T-helper 17 cell (primary cell): ENCODE measurements around the gene RPL10. TPM values are rescaled to one million over a fixed set of nuclear protein-coding genes. Genes with fewer than 3 reads are reported as not detected.
"Not testable (repeated sequence)": the region's sequence is repeated elsewhere in the genome, so short reads cannot be mapped to it uniquely, and the experiment has no call there.

Source experiments
- ATAC-seq: fragments of 150-1000 bp; cut with Tn5 transposase; 2 replicates; pipeline ENCODE4 v1.10.0; 2021; ENCODE audit warnings: mild to moderate bottlenecking, moderate library complexity
- DNase-seq, 3 donors: peaks; one replicate each; pipeline versions ENCODE4 v3.0.0 to v3.0.0-alpha.2; 2020 to 2021
- H3K9me3 ChIP-seq: one replicate; pipeline ENCODE4 v1.7.0; 2013; ENCODE audit warnings: low read length, mild to moderate bottlenecking; ENCODE audit not compliant: control insufficient read depth, poor library complexity, severe bottlenecking
- H3K27ac Mint-ChIP-seq: one replicate; pipeline ENCODE4 v1.8.0; 2022; ENCODE audit warnings: mild to moderate bottlenecking, moderate library complexity, mixed read lengths
- H3K27me3 Mint-ChIP-seq: one replicate; pipeline ENCODE4 v1.8.0; 2022; ENCODE audit warnings: mixed read lengths
- H3K36me3 Mint-ChIP-seq: one replicate; pipeline ENCODE4 v1.8.0; 2022; ENCODE audit warnings: low read depth, mixed read lengths
- H3K4me1 Mint-ChIP-seq: one replicate; pipeline ENCODE4 v1.8.0; 2022; ENCODE audit warnings: mild to moderate bottlenecking, mixed read lengths
- H3K4me3 Mint-ChIP-seq: one replicate; pipeline ENCODE4 v1.8.0; 2022; ENCODE audit warnings: mild to moderate bottlenecking, moderate library complexity, mixed read lengths
- total RNA-seq, 4 donors: library from RNA in 2 of 4; stranded (reverse) in 2 of 4; gene quantifications; one replicate each; pipeline ENCODE4 v1.2.3 and lab custom pipeline; 2022 to 2026

RPL10 gene
- total RNA-seq, 2 donors from 2014 or later = 4,596 to 4,820 TPM

- not testable (repeated sequence) for DNase-seq, H3K4me1 Mint-ChIP-seq, H3K36me3 Mint-ChIP-seq, H3K27me3 Mint-ChIP-seq, H3K9me3 ChIP-seq, H3K27ac Mint-ChIP-seq, H3K4me3 Mint-ChIP-seq
- ATAC-seq = peak; percentile 9
These were observed 9.5 kb upstream of the RPL10 start for GRCh38 chrX:154388649-154389048.

GRCh38 chrX:154389812-154390747 lies 8.1 kb upstream of the RPL10 start:
- DNase-seq, H3K27me3 Mint-ChIP-seq, H3K36me3 Mint-ChIP-seq, H3K4me3 Mint-ChIP-seq, H3K4me1 Mint-ChIP-seq, H3K9me3 ChIP-seq, H3K27ac Mint-ChIP-seq: not testable (repeated sequence)
- peak; percentile 73 for ATAC-seq

- not testable (repeated sequence) for H3K9me3 ChIP-seq, H3K27me3 Mint-ChIP-seq, H3K27ac Mint-ChIP-seq, DNase-seq, ATAC-seq, H3K36me3 Mint-ChIP-seq, H3K4me3 Mint-ChIP-seq
- H3K4me1 Mint-ChIP-seq = peaks cover 17% of the 10 kb centered on the region
These were observed 1.8 kb upstream of the RPL10 start for GRCh38 chrX:154396363-154396762.

- Mint-ChIP-seq H3K27ac (peak overlapping the region; percentile 100), H3K4me1 (peaks cover 17% of the 10 kb centered on the region), H3K4me3 (peak overlapping the region; percentile 99), H3K27me3 (no peaks in the 10 kb centered on the region), H3K36me3 (peaks cover 7% of the 10 kb centered on the region)
- DNase-seq = peak in 2 of 3 donors; percentile 31 to 35
- H3K9me3 ChIP-seq = no peaks in the 10 kb centered on the region
- peak; percentile 37 for ATAC-seq
These were observed 947 bp upstream of the RPL10 start for GRCh38 chrX:154396973-154397887.

GRCh38 chrX:154398668-154399526 lies 720 bp downstream of the RPL10 start:
- Mint-ChIP-seq H3K4me3 (peak overlapping the region; percentile 99), H3K4me1 (peaks cover 17% of the 10 kb centered on the region), H3K36me3 (peaks cover 7% of the 10 kb centered on the region), H3K27me3 (no peaks in the 10 kb centered on the region), H3K27ac (peak overlapping the region; percentile 100)
- no peaks in the 10 kb centered on the region for H3K9me3 ChIP-seq
- ATAC-seq (peak; percentile 59), DNase-seq (peak; percentile 54 to 69 (median 66))

GRCh38 chrX:154399527-154400368 lies 1.6 kb downstream of the RPL10 start:
- no peaks in the 10 kb centered on the region for H3K9me3 ChIP-seq
- no peak for ATAC-seq
- H3K27ac Mint-ChIP-seq = peak overlapping the region; percentile 100
- DNase-seq = peak in 1 of 3 donors; percentile 13
- peaks cover 17% of the 10 kb centered on the region for H3K4me1 Mint-ChIP-seq
- peak overlapping the region; percentile 99 for H3K4me3 Mint-ChIP-seq
- H3K36me3 Mint-ChIP-seq = peaks cover 7% of the 10 kb centered on the region
- no peaks in the 10 kb centered on the region for H3K27me3 Mint-ChIP-seq

GRCh38 chrX:154400369-154400817 lies 2.2 kb downstream of the RPL10 start:
- peak overlapping the region; percentile 100 for H3K27ac Mint-ChIP-seq
- not testable (repeated sequence) for H3K9me3 ChIP-seq, H3K27me3 Mint-ChIP-seq, ATAC-seq, H3K4me3 Mint-ChIP-seq, DNase-seq, H3K36me3 Mint-ChIP-seq
- peaks cover 17% of the 10 kb centered on the region for H3K4me1 Mint-ChIP-seq

- no peak overlapping the region for H3K4me3 Mint-ChIP-seq
- no peaks in the 10 kb centered on the region for H3K9me3 ChIP-seq
- DNase-seq (no peak), ATAC-seq (no peak)
- H3K27me3 Mint-ChIP-seq = no peaks in the 10 kb centered on the region
- H3K36me3 Mint-ChIP-seq = peaks cover 7% of the 10 kb centered on the region
- H3K27ac Mint-ChIP-seq = peak overlapping the region; percentile 100
- peaks cover 17% of the 10 kb centered on the region for H3K4me1 Mint-ChIP-seq
These were observed 3.0 kb downstream of the RPL10 start for GRCh38 chrX:154401045-154401799.

GRCh38 chrX:154401918-154402621 lies 3.9 kb downstream of the RPL10 start:
- no peaks in the 10 kb centered on the region for H3K27me3 Mint-ChIP-seq
- DNase-seq = no peak
- peaks cover 15% of the 10 kb centered on the region for H3K4me1 Mint-ChIP-seq
- H3K27ac Mint-ChIP-seq = peak overlapping the region; percentile 100
- peaks cover 7% of the 10 kb centered on the region for H3K36me3 Mint-ChIP-seq
- no peaks in the 10 kb centered on the region for H3K9me3 ChIP-seq
- H3K4me3 Mint-ChIP-seq = no peak overlapping the region
- ATAC-seq = no peak

- Mint-ChIP-seq H3K4me3 (no peak overlapping the region), H3K27ac (no peak overlapping the region), H3K27me3 (no peaks in the 10 kb centered on the region), H3K4me1 (peaks cover 15% of the 10 kb centered on the region), H3K36me3 (peaks cover 7% of the 10 kb centered on the region)
- no peaks in the 10 kb centered on the region for H3K9me3 ChIP-seq
- DNase-seq = no peak
- ATAC-seq = no peak
These were observed 4.5 kb downstream of the RPL10 start for GRCh38 chrX:154402622-154403127.

GRCh38 chrX:154403192-154403591 lies 5.0 kb downstream of the RPL10 start:
- Mint-ChIP-seq H3K27me3 (no peaks in the 10 kb centered on the region), H3K36me3 (peaks cover 7% of the 10 kb centered on the region), H3K4me1 (peaks cover 12% of the 10 kb centered on the region), H3K4me3 (no peak overlapping the region), H3K27ac (no peak overlapping the region)
- H3K9me3 ChIP-seq = no peaks in the 10 kb centered on the region
- ATAC-seq (no peak), DNase-seq (no peak)
